Panc1 (cell line): ENCODE results near the gene METTL4.

Experiments used
- CTCF ChIP-seq: fragments of 450-650 bp; IDR thresholded peaks from 2 replicates; pipeline ENCODE4 v1.5.1; 2017; ENCODE audit warnings: mild to moderate bottlenecking
- POLR2AphosphoS5 ChIP-seq: IDR thresholded peaks from 2 replicates; pipeline ENCODE4 v1.6.1; 2012; ENCODE audit warnings: mild to moderate bottlenecking, low read depth, low read length, moderate library complexity
- REST ChIP-seq, 2 experiments: IDR thresholded peaks; 2 replicates each; pipeline ENCODE4 v1.6.1; 2011 to 2012; ENCODE audit warnings: low read depth in 2 of 2, control low read depth in 1 of 2, low read length in 1 of 2, mild to moderate bottlenecking in 1 of 2, moderate library complexity in 1 of 2; ENCODE audit not compliant: insufficient read depth in 1 of 2
- SIN3A ChIP-seq: IDR thresholded peaks from 2 replicates; pipeline ENCODE4 v1.6.1; 2012; ENCODE audit warnings: low read depth, mild to moderate bottlenecking, low read length, moderate library complexity, borderline replicate concordance; ENCODE audit not compliant: insufficient read depth

- TF ChIP-seq POLR2AphosphoS5 (no peak), CTCF (no peak), REST (IDR thresholded peaks at IDR 0.05; ENCODE audit: insufficient read depth in 1 of 2, low read depth in 2 of 2, low read length in 1 of 2) (no peak), SIN3A (no peak)
These were observed 1.7 kb downstream of the METTL4 start for GRCh38 chr18:2569338-2570207.
